CD4-positive, alpha-beta T cell treated with Interferon gamma for 1 hour (primary cell): ENCODE measurements around the gene LDLRAD2.
"Not testable (repeated sequence)": the region's sequence is repeated elsewhere in the genome, so short reads cannot be mapped to it uniquely, and the experiment has no call there.

Experiments used
- DNase-seq: peaks from one replicate; pipeline ENCODE4 v3.0.0-alpha.2; 2020

LDLRAD2 gene

DNA sequence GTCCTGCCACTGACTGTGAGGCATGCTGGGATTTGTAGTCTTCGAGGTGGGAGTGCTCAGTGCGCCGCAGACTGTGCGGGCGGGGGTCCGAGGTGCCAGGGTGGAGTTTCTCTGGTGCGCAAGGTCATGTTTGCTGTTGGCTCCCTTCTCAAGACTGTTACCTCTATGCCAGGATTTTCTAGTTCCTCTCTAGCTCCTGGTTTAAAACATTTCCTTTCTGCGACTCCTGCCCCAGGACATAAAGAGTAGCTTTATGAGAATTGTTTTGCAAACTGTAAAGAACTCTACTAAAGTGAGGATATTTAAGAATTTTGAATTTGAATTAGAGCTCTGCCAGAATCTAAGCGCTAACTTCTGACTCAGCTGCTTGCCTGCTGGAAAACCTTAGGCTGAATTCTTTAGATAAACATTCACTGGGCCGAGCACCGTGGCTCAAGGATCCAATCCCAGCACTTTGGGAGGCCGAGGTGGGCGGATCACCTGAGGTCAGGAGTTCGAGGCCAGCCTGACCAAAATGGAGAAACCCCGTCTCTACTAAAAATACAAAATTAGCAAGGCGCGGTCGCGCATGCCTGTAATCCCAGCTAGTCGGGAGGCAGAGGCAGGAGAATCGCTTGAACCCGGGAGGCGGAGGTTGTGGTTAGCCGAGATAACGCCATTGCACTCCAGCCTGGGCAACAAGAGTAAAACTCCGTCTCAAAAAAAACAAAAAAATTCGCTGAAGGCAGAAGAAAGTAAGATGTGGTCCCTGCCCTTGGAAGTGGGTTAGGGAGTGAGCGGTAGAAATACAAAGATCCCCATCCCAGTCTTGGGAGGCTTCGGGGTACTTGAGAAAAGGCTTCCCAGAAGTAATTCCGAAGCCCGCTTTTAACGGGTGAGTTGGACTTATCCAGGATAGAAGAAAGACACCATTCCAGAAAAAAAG lies 28.1 kb upstream of the LDLRAD2 start:
- DNase-seq, result no peak

DNA sequence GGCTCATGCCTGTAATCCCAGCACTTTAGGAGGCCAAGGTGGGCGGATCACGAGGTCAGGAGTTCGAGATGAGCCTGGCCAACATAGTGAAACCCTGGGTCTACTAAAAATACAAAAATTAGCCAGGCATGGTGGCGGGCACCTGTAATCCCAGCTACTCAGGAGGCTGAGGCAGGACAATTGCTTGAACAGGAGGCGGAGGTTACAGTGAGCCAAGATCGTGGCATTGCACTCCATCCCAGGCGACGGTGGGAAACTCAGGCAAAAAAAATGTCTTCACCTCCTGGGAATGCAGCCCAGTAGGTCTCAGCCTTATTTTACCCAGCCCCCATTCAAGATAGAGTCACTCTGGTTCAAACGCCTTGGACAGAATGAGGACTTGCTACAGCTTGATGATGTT lies 26.3 kb upstream of the LDLRAD2 start:
- DNase-seq, result not testable (repeated sequence)

DNA sequence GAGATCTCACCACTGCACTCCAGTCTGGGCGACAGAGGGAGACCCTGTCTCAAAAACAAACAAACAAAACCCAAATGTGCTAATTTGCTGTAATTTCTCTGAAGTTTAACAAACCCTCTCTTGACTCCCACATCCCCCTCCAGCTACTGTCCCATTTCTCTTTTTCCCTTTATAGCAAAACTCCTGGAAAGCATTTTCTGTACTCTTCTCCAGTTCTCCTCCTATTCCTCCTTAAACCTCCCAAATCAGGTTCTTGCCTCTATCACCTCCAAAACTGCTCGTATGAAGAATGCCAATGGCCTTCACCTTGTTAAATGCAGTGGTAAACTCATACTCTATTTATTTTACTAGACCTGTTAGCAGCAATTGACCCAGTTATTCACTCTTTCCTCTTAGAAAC lies 25.4 kb upstream of the LDLRAD2 start:
- no peak for DNase-seq

DNA sequence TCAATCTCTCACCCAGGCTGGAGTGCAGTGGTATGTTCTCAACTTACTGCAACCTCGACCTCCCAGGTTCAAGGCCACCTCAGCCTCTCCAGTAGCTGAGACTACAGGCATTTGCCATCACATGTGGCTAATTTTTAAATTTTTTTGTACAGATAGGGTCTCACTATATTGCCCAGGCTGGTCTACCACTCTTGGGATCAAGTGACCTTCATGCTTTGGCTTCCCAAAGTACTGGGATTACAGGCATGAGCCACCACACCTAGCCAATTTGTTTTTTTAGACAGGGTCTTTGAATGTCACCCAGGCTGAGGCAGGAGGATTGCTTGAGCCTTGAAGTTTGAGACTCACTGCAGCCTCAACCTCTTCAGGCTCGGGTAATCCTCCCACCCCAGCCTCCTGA lies 19.0 kb upstream of the LDLRAD2 start:
- DNase-seq, result no peak

DNA sequence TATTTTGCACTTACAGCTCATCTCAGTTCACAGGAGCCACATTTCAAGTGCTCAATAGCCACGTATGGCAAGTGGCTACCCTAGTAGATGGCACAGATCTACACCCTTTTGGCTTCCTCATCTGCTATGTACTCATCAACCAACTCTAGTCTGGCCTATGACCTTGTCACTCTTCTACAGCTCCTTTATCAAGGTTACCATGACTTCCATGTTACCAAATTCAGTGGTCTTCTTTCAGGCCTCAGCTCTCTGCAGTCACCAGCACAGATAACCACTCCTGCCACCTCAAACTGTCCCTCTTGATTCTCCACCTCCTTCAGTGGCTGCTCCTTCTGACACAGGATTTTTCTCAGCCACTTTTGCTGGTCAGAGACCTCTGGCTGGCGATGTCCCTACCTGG lies 17.4 kb upstream of the LDLRAD2 start:
- no peak for DNase-seq

DNA sequence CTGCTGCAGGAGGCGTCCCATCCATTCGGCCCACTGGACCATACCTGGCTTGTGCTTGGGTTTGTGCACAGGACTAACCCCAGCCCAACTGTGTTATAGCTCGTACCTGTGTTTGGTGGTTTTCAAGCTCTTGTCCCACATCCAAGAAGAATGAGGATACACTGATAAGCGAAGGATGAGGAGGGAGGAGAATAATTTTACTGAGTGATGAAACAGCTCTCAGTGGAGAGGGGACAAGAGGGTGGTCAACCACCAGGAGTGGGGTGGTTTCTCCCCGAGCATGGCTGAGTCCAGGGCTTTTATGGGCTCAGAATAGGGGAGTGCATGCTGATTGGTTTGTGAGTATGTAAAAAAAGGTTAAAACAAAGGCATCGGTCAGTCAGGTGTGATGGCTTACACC lies 17.0 kb upstream of the LDLRAD2 start:
- no peak for DNase-seq

DNA sequence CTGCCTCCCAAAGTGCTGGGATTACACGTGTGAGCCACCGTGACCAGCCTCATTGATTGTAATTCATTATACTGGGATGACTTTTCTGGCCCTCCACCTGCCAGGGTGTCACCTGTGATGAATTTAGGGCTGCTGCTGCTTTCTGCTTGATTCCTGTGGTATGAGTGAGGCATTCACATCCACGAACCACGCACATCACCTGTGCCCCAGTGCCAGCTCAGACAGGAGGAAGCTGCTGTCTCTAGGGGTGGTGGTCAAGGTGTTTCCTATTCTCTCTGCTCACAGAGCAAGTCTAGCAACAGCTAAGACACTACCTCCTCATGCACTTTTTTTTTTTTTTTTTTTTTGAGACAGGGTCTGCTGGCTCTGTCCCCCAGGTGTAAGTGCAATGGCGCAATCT lies 12.3 kb upstream of the LDLRAD2 start:
- no peak for DNase-seq

DNA sequence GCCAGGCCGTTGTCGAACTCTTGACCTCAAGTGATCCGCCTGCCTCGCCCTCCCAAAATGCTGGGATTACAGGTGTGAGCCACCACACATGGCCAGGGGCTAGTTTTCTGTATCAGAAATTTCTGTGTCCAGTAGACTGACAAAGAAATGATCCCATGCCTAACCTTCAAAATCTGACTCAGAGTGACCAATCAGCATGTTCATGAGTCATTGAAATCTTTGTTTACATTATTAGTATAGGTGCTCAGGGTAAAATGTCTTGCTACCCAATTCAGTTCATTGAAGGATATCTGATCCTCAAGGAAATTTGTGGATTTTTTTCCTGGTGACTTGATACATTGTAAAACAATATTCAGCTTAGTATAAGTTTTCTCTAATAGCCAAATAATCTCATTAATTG lies 11.0 kb upstream of the LDLRAD2 start:
- no peak for DNase-seq

DNA sequence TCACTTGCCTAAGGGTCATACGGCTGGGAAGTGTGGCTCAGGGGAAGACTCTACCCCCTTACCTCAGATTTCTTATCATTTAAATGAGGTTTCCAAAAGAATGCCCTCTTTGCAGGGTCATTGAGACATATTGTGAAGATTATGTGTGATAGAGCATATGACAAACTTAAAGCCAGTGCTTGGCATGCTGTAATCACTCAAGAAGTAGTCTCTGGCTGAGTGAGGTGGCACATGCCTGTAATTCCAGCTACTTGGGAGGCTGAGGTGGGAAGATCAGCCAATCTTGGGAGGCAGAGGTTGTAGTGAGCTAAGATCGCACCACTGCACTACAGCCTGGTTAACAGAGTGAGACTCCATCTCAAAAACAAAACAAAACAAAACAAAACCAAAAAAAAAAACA lies 7.5 kb upstream of the LDLRAD2 start:
- DNase-seq, result no peak

DNA sequence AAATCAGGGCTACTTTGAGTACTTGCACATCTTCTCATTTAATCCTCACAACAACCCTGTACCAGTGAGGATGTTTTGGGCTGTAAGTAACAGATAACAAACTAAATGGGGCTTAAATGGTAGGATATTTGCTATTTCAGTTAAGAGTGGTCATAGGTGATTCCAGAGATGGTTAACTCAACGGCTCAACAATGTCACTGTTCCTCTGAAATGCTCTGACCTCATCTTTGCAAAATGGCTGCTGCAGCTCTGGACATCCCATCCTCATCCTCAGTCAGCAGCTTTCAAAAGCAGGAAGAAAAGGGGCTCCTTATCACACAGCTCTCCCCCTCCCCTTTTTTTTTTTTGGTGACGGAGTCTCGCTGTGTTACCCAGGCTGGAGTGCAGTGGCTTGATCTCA lies 1.5 kb downstream of the LDLRAD2 start:
- no peak for DNase-seq

DNA sequence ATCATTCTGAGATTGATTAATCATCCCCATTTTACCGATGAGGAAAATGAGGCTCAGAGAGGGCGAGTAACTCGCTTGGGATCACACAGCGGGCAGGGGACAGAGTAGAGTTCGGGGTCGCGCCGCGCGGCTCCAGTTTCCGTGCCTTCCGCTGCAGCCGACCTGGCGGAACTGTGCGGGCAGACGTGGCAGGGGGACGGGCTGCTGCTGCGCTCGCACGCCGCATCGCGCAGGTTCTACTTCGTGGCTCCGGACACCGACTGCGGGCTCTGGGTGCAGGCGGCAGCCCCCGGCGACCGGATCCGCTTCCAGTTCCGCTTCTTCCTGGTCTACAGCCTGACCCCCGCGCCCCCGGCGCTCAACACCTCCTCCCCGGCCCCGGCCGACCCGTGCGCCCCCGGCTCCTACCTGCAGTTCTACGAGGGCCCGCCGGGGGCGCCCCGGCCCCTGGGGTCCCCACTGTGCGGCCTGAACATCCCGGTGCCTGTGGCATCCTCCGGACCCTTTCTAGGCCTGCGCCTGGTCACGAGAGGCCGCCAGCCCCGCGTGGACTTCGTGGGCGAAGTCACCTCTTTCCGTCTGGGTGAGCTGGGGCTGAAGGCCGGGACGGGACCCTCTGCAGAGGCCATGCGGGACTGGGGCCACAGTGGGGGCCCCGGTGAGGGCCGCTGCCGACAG lies 2.3 kb downstream of the LDLRAD2 start:
- peak; percentile 23 for DNase-seq

DNA sequence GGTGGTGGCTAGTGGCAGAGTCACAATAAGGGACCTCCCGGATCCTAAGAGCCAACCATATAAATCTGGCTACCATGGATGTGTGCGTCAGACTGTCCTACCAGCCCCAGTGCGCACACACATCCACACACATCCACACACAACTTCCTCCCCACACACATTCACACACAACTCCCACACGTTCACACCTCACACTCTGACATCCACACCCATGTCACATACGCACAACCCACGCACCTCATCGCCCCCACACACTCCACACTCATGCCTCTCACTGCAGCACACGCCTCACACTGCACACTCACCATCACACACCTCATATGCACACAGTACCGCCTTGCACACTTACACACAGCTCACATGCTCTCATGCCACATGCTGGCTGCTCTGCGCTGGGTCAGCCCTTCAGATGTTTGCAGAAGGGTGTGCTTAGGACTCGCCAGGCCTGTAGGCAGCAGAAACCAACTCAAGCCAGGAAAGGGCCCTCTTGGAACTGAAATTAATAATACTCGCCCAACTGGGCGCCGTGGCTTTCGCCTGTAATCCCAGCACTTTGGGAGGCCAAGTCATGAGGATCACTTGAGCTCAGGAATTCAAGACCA lies 3.0 kb downstream of the LDLRAD2 start:
- no peak for DNase-seq

DNA sequence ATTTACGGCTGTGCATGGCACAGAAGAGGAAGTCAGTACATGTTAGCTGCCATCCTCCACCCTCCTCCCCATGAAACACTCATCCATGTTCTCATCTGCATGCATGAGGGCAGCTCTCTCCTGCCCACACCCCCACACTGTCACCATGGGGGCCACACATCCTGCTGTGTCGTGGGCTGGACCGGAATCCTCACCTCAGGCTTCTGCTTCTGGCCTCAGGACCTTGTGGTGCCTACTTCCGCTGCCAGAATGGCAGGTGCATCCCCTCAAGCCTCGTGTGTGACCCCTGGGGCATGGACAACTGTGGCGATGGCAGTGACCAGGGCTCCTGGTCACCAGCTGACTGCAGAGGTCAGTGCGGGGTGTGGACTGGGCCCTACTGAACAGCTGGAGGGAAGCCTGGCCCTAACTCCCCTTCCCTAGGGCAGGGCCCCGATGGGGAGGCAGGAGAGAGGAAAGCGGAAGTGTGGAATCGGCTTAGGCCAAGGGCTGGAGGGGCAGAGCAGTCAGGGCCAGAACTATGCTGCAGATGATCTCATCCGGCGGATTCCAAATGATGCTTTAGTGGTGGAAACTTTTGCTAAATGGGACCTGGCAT lies 3.8 kb downstream of the LDLRAD2 start:
- DNase-seq, result peak; percentile 13

DNA sequence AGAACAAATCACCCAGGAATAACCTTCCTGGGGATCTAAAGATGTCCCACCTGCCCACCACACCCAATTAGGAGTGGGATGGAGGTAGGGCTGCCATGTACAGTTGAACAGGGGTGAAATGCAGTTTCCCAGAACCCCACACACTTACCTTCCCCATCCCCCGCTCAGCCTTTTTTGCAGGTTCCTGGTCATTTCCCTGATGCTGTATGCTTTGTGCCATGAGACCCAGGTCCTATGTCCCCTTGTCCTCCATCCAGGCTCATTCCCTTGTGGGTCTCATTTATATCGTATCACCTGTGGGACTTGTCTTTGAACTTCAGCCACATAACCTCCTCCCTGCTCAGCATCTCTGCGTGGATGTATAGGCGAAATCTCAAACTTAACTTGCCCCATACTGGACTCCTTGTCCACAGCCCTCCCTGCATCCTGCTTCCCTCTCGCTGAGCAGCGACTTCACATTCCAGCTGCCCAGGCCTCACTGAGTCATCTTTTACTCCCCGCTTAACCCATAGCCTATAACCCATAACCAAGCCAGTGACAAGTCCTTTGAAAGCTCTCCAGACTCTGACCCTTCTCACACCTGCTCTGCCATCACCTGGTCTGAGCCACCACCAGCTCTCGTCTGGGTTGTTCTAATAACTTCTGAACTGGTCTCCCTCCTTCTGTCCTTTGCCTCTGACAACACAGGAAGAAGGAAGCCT lies 4.7 kb downstream of the LDLRAD2 start:
- DNase-seq, result no peak

DNA sequence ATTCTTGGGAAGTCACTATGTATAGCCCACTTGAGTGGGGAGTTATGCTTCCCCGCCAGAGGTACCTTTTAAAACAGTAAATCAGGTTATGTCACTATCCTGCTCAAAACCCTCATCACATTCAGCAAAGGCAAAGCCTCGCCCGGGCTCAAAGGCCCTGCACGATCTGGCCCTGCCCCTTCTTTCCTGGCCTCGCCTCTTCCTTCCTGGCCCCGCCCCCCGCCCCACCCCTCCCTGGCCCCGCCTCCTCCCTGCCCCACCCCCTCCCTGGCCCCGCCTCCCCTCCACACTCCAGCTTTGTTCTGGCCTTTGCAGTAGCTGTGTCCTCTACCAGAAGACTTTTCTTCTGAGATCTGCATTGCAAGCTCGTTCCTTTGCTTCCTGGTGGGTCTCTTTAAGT lies 6.6 kb downstream of the LDLRAD2 start:
- DNase-seq, result peak; percentile 34

DNA sequence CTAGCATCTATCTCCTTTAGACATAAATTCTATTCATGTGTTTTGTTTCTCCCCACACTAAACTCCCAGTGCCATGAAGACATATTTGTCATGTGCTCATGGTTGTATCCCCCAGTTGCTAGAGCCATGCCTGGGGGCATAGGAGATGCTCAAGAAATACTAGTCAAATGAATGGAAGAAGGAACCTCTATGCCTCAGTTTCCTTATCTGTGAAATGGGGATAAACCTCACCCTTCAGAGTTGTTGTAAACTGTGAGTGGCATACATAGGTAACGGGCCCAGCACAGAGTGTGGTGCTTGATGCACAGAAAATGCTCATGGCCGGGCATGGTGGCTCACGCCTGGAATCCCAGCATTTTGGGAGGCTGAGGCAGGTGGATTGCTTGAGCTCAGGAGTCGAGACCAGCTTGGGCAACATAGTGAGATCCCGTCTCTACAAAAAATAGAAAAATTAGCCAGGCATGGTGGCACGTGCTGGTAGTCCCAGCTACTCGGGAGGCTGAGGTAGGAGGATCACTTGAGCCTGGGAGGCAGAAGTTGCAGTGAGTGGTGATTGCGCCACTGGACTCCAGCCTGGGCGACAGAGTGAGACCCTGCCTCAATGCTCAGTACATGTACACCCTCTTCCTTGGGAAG lies 8.7 kb downstream of the LDLRAD2 start:
- no peak for DNase-seq

DNA sequence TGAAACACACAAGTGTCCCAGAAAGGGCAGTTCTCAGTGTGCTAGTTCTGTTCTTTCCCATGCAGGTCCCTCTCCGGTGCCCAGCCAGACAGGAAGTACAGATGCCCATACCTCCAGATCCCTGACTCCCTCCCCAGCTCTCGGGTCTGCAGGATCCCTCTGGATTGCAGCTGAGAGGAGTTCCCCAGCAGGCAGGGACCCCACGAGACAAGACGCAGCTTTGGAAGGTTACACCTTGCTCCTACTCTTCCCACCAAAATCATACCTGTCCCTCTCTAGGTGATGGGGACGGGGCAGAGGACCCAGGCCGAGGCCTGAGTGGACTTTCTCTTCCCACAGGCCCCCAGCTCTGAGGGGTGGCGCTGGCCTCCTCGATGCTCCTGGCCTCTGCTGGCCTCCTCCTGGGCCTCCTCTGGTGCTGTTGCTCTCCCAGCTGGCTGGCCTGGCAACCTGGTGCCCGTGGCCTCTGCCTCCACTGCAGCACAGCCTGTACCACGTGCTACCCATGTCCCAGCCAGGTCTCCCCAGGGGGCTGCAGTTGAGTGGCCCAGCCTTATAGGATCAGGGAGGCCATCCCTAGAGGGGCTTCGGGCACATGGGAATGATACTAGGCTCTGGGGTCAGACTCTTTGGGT lies 9.4 kb downstream of the LDLRAD2 start:
- no peak for DNase-seq

DNA sequence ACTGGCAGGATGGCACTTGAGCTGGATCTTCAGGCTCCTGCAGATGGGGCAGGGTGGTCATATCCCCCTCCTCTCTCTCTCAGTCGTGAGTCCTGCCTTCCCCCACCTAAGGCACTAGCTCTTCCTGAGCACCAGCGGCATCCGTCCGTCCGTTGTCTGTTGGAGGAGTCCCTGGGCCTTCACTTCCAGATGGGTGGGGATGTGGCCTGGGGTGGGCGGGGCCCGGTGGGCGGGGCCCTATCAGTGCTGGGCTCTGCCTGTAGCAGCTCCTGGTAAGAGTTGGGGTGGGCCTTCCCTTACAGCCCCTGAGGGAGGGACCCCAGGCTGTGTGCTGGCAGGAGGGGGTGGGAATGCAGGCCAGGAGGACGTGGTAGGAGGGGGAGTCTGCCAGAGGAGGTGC lies 10.3 kb downstream of the LDLRAD2 start:
- no peak for DNase-seq

DNA sequence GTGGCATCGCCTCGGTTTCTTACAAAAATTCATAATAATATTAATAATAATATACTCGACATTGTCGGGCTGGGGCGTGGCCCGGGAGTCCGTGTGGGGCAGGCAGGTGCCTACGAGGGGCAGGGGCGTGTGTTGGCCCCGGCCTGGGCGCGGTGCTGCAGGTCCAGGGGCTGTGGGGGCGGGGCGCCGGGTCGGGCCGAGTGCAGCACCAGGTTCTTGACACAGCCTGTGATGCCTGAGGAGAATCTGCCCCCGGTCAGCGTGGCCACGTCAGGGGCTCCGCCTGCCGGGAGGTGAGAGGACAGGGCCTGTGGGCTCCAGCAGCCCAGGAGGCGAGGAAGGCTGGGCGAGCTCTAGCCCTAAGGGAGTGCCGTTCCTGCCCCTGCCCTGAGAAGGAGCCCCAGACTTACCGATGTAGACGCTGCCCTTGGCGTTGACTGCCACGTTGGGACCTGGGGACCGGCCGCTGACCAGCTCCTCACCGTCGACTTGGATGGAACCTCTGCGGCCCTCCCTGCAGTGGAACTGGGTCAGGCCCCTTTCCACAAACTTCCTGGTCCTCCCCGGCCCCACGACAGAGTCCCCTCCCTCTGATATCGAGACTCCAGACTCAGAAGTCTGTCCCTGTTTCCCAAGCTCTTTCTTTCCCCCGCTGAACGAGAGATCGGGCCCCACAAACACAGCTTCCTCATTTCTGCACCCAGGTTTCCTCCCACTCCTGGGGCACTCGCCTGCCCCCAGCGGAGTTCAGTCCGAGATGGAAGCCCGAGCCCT lies 11.3 kb downstream of the LDLRAD2 start:
- no peak for DNase-seq

DNA sequence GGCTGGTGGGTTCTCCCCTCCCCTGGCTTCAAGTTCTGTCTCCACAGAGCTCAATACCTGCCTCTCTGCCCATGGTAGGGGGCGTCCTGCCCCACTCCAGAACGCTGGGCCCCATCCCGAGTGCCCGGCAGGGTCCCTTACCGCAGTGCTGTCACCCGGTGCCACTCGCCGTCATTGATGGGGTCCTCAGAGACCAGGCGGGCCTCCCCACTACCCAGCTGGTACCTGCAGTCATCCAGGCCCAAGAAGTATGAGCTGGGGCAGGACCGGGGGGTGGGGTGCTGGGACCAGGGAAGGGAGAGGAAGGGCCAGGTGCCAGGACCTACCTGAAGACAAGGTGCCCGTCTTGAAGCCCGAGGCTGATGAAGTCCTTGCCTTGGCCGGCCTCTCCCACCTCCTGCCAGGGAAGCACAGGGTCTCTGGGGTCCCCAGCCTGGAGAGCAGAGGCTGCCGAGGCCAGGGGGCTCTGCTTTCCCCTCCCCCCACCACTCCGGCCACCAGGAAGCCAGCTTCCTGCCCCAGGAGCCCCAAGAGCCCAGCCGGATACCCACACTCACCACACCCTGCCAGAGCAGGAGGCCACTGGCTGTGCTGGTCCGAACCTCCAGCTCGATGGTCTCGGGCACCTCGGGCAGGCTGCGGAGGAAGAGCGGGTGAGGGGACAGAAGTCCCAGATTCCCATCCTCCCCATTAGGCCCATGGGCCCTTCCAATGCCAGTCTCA lies 12.1 kb downstream of the LDLRAD2 start:
- no peak for DNase-seq
